NB4 (cell line): ENCODE data around the gene GBP2.

ENCODE experiments used
- CTCF ChIP-seq: IDR thresholded peaks from one replicate; pipeline ENCODE4 v1.5.1; 2012; ENCODE audit warnings: low read depth, low read length
- POLR2A ChIP-seq: IDR thresholded peaks from 2 replicates; pipeline ENCODE4 v1.6.1; 2011; ENCODE audit warnings: mild to moderate bottlenecking; ENCODE audit not compliant: insufficient read length; ENCODE audit errors: extremely low read depth

- TF ChIP-seq POLR2A (no peak), CTCF (no peak)
Measured at GRCh38 chr1:89129911-89130310, 4.0 kb upstream of the GBP2 start.
